ENCODE data around the gene AKT1. TPM values are rescaled to one million over a fixed set of nuclear protein-coding genes. Genes with fewer than 3 reads are reported as not detected.

The AKT1 gene
- total RNA-seq, 1 donor, result 188 TPM

DNA sequence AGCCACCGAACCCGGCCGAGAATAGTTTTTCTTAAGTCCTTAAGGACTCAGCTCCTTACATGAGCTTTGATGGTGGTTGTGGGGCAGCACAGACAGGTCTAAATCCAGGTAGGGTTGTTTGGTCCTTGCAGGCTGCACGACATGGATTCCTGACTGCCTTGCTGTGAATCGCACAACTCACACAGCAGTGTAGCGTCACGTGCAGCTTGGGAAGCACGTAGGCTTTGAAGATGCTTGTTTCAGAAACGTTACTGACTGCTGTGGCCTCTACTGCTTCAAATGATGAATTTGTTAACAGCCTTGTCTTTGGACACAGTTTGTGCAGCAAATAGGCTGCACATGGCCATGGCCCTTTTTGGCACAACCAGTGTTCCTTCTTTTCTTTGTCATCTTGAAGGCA is 35.2 kb upstream of the AKT1 start:
- H4K20me1 ChIP-seq (ENCODE audit: insufficient read depth, low read length), result no peaks in the 10 kb centered on the region
- no peak overlapping the region for H3K27ac ChIP-seq (ENCODE audit: low read depth, low read length)
- H3K9me3 ChIP-seq (ENCODE audit: low read depth, low read length), result no peaks in the 10 kb centered on the region
- TF ChIP-seq, protein P1, sequence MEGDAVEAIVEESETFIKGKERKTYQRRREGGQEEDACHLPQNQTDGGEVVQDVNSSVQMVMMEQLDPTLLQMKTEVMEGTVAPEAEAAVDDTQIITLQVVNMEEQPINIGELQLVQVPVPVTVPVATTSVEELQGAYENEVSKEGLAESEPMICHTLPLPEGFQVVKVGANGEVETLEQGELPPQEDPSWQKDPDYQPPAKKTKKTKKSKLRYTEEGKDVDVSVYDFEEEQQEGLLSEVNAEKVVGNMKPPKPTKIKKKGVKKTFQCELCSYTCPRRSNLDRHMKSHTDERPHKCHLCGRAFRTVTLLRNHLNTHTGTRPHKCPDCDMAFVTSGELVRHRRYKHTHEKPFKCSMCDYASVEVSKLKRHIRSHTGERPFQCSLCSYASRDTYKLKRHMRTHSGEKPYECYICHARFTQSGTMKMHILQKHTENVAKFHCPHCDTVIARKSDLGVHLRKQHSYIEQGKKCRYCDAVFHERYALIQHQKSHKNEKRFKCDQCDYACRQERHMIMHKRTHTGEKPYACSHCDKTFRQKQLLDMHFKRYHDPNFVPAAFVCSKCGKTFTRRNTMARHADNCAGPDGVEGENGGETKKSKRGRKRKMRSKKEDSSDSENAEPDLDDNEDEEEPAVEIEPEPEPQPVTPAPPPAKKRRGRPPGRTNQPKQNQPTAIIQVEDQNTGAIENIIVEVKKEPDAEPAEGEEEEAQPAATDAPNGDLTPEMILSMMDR (IDR thresholded peaks at IDR 0.05; ENCODE audit: extremely low read depth, low read depth, low read length), result no peak
- H2AFZ ChIP-seq (ENCODE audit: low read length), result peak overlapping the region; percentile 15
- H3K27me3 ChIP-seq (ENCODE audit: insufficient read depth, low read length), result no peaks in the 10 kb centered on the region
- DNase-seq (ENCODE audit: insufficient read length, low spot score, missing footprints), result peak; percentile 62
- H3K79me2 ChIP-seq (ENCODE audit: insufficient read depth, low read length), result no peaks in the 10 kb centered on the region
- H3K4me3 ChIP-seq (ENCODE audit: insufficient read depth, low read length), result no peak overlapping the region
- H3K4me2 ChIP-seq (ENCODE audit: insufficient read depth, low read length), result no peak overlapping the region
- H3K36me3 ChIP-seq (ENCODE audit: insufficient read depth, low read length), result no peaks in the 10 kb centered on the region
- peaks cover 3% of the 10 kb centered on the region for H3K4me1 ChIP-seq (ENCODE audit: insufficient read depth, low read length)

DNA sequence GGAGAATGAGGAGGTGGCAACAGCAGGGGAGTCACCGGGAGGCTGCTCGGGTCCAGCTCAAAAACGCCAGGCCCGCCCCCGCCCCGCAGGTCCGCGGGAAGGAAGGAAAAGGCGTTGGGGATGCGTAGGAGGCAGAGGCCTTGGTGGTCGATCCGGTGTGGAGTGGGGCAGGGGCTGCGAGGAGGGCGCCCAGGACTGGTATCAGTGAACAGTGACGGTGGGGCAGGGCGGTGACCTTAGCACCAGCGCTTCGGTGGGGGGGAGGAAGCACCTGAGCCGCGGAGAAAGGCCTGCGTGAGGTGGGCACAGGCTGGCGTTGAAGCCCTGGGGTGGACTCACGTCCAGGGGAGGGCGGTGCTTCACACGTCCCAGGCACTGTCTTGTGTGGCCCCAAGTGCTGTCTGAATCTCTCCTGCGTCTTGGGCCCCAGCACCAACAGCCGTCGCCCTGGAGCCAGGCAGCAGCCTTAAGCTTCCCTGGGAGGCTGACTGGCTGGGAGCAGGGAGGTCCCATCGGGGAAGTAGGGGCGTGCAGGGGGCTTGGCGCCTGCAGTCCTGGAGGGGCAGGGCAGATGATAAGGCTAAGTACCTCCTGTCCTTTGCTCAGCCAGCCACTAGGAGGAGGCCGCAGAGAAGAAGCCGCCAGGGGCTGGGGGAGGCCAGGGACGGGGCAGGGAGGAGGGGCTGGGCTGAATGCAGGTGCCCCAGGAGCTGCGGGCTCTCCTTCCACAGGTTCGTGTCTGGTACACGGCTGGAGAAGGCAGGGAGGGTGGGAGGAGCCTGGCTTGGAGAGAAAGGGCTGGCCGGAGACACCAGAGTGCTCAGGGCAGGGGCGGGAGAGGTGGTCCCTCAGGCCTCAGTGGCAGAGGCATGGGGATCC is 31.9 kb upstream of the AKT1 start:
- peak; percentile 93 for DNase-seq (ENCODE audit: insufficient read length, low spot score, missing footprints)
- TF ChIP-seq, protein P1 (IDR thresholded peaks at IDR 0.05; ENCODE audit: extremely low read depth, low read depth, low read length), result peak; percentile 40

DNA sequence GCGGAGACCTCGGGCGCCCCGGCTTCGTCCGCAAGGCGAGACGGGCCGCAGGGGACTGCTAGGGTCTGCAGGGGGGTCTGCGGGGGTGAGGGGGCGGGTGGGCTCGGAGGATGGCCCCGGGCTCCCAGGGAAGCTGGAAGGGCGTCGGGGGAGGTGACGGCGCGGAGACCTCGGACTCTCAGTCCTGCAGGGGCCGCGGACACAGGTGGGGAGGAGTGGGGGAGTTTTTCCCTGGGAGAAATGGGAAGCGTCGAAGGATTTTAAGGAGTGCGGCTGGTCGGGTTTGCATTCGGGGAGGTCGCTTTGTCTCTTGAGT is 31.3 kb upstream of the AKT1 start:
- TF ChIP-seq, protein P1 (IDR thresholded peaks at IDR 0.05; ENCODE audit: extremely low read depth, low read depth, low read length), result no peak
- Histone ChIP-seq H4K20me1 (ENCODE audit: insufficient read depth, low read length) (no peaks in the 10 kb centered on the region), H3K27me3 (ENCODE audit: insufficient read depth, low read length) (no peaks in the 10 kb centered on the region), H3K9me3 (ENCODE audit: low read depth, low read length) (no peaks in the 10 kb centered on the region), H2AFZ (ENCODE audit: low read length) (peak overlapping the region; percentile 50), H3K4me2 (ENCODE audit: insufficient read depth, low read length) (peak overlapping the region; percentile 78), H3K36me3 (ENCODE audit: insufficient read depth, low read length) (no peaks in the 10 kb centered on the region), H3K4me1 (ENCODE audit: insufficient read depth, low read length) (peaks cover 3% of the 10 kb centered on the region), H3K79me2 (ENCODE audit: insufficient read depth, low read length) (no peaks in the 10 kb centered on the region), H3K27ac (ENCODE audit: low read depth, low read length) (no peak overlapping the region), H3K4me3 (ENCODE audit: insufficient read depth, low read length) (peak overlapping the region; percentile 62)
- no peak for DNase-seq (ENCODE audit: insufficient read length, low spot score, missing footprints)

More for the DNA sequence above, 31.9 kb upstream of the AKT1 start:
- Histone ChIP-seq H3K27ac (ENCODE audit: low read depth, low read length) (no peak overlapping the region), H4K20me1 (ENCODE audit: insufficient read depth, low read length) (no peaks in the 10 kb centered on the region), H3K4me1 (ENCODE audit: insufficient read depth, low read length) (peaks cover 3% of the 10 kb centered on the region), H2AFZ (ENCODE audit: low read length) (peak overlapping the region; percentile 50), H3K9me3 (ENCODE audit: low read depth, low read length) (no peaks in the 10 kb centered on the region), H3K79me2 (ENCODE audit: insufficient read depth, low read length) (no peaks in the 10 kb centered on the region), H3K4me3 (ENCODE audit: insufficient read depth, low read length) (peak overlapping the region; percentile 62), H3K36me3 (ENCODE audit: insufficient read depth, low read length) (no peaks in the 10 kb centered on the region), H3K27me3 (ENCODE audit: insufficient read depth, low read length) (no peaks in the 10 kb centered on the region), H3K4me2 (ENCODE audit: insufficient read depth, low read length) (peak overlapping the region; percentile 78)

DNA sequence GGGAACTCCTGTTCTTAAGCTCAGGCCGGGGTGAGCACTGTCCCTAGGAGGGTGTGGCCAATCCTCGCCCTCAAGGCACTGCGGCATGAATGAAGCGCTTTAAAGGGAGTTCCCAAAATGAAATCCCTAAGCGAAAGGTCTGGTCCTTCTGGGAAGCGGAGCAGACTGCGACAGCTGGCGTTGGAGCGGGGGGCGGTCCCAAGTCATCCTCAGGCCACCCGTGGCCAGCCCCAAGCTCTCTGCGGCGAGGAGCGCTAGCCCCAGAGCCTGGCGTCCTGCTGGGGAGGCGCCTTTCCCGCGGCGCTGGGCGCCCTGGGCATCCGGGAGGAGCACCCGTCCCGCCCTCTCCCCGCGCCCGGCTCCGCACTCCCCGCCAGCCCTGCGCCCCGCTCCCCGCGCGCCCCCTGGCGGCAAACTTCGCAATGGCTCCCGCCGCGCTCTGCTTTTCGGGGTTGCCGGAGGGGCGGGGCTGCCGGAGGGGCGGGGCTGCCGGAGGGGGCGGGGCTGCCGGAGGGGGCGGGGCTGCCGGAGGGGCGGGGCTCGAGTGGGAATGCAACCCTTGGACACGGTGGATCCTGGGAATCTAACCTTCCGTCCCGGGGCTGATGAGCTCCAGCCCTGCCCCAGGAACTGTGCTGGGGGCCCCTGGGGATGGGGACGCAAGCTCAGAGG is 30.8 kb upstream of the AKT1 start:
- Histone ChIP-seq H3K27ac (ENCODE audit: low read depth, low read length) (no peak overlapping the region), H2AFZ (ENCODE audit: low read length) (peak overlapping the region; percentile 91), H3K9me3 (ENCODE audit: low read depth, low read length) (no peaks in the 10 kb centered on the region), H3K79me2 (ENCODE audit: insufficient read depth, low read length) (no peaks in the 10 kb centered on the region), H4K20me1 (ENCODE audit: insufficient read depth, low read length) (no peaks in the 10 kb centered on the region), H3K27me3 (ENCODE audit: insufficient read depth, low read length) (no peaks in the 10 kb centered on the region), H3K4me1 (ENCODE audit: insufficient read depth, low read length) (peaks cover 3% of the 10 kb centered on the region), H3K4me3 (ENCODE audit: insufficient read depth, low read length) (peak overlapping the region; percentile 73), H3K36me3 (ENCODE audit: insufficient read depth, low read length) (no peaks in the 10 kb centered on the region), H3K4me2 (ENCODE audit: insufficient read depth, low read length) (peak overlapping the region; percentile 80)
- TF ChIP-seq, protein P1 (IDR thresholded peaks at IDR 0.05; ENCODE audit: extremely low read depth, low read depth, low read length), result peak; percentile 33
- DNase-seq (ENCODE audit: insufficient read length, low spot score, missing footprints), result peak; percentile 99

All from osteoblast (primary cell).